ENCODE results near the gene PURB.
"Not testable (repeated sequence)": the region's sequence is repeated elsewhere in the genome, so short reads cannot be mapped to it uniquely, and the experiment has no call there.

PURB gene

DNA sequence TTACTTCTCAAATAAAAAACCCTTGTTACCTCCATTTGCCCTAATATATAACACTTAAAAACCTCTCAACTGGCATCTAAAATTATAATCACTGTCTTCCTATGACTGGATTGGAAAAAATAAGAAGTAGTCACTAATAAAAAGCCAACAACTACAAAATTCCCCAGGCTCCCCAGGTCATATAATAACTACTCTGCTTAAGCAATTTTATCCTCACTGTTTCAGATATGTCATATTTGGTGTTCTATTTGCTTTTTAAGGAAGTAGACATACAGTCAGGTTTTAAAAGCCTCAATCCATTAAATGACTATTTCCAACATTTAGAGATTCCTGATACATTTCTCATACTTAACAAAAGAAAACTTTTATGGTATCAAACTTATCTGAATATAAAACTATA lies 39.9 kb downstream of the PURB start:
- H3K27ac ChIP-seq (ENCODE audit: insufficient read depth, low read depth, low read length, poor library complexity, severe bottlenecking), result no peak overlapping the region
- no peaks in the 10 kb centered on the region for H3K27me3 ChIP-seq (ENCODE audit: control insufficient read depth, insufficient read depth, low read length, poor library complexity, severe bottlenecking)
- no peaks in the 10 kb centered on the region for H3K9me3 ChIP-seq (ENCODE audit: control insufficient read depth, low read length)
- no peak overlapping the region for H3K4me3 ChIP-seq (ENCODE audit: insufficient read depth, low read depth, low read length)
- peaks cover 12% of the 10 kb centered on the region for H3K36me3 ChIP-seq (ENCODE audit: control insufficient read depth, insufficient read depth, low read length)
- H3K4me1 ChIP-seq (ENCODE audit: control insufficient read depth, insufficient read depth, low read length), result peaks cover 7% of the 10 kb centered on the region

- not testable (repeated sequence) for H3K27ac ChIP-seq (ENCODE audit: insufficient read depth, low read depth, low read length, poor library complexity, severe bottlenecking); H3K4me1 ChIP-seq (ENCODE audit: control insufficient read depth, insufficient read depth, low read length); H3K27me3 ChIP-seq (ENCODE audit: control insufficient read depth, insufficient read depth, low read length, poor library complexity, severe bottlenecking); H3K9me3 ChIP-seq (ENCODE audit: control insufficient read depth, low read length); H3K4me3 ChIP-seq (ENCODE audit: insufficient read depth, low read depth, low read length)
- peaks cover 24% of the 10 kb centered on the region for H3K36me3 ChIP-seq (ENCODE audit: control insufficient read depth, insufficient read depth, low read length)
- 97 to 98% methylated on average over 5 of the region's 5 CpGs for WGBS, 2 experiments
Measured at GRCh38 chr7:44843440-44843839, 41.9 kb downstream of the PURB start.

DNA sequence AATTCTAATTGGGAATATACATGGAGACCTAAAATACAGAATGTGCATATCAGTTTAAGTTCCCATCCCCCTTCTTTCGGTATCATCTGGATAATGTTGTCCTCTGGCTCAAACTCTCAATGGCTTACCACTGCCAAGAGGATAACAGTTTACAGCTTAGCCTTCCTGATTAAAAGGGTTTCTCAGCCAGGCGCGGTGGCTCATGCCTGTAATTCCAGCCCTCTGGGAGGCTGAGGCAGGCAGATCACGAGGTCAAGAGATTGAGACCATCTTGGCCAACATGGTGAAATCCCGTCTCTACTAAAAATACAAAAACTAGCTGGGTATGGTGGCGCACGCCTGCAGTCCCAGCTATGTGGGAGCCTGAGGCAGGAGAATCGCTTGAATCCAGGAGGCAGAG lies 42.7 kb downstream of the PURB start:
- 94 to 95% methylated on average over 8 of the region's 8 CpGs for WGBS, 2 experiments
- H3K4me1 ChIP-seq (ENCODE audit: control insufficient read depth, insufficient read depth, low read length); H3K27me3 ChIP-seq (ENCODE audit: control insufficient read depth, insufficient read depth, low read length, poor library complexity, severe bottlenecking); H3K9me3 ChIP-seq (ENCODE audit: control insufficient read depth, low read length); H3K4me3 ChIP-seq (ENCODE audit: insufficient read depth, low read depth, low read length); H3K27ac ChIP-seq (ENCODE audit: insufficient read depth, low read depth, low read length, poor library complexity, severe bottlenecking): not testable (repeated sequence)
- peaks cover 26% of the 10 kb centered on the region for H3K36me3 ChIP-seq (ENCODE audit: control insufficient read depth, insufficient read depth, low read length)

- WGBS, 2 experiments, result 90 to 100% methylated on average over 1 to 2 of the region's 2 CpGs
- H3K27ac ChIP-seq (ENCODE audit: insufficient read depth, low read depth, low read length, poor library complexity, severe bottlenecking), result no peak overlapping the region
- H3K4me3 ChIP-seq (ENCODE audit: insufficient read depth, low read depth, low read length), result no peak overlapping the region
- peaks cover 47% of the 10 kb centered on the region for H3K36me3 ChIP-seq (ENCODE audit: control insufficient read depth, insufficient read depth, low read length)
- no peaks in the 10 kb centered on the region for H3K27me3 ChIP-seq (ENCODE audit: control insufficient read depth, insufficient read depth, low read length, poor library complexity, severe bottlenecking)
- no peaks in the 10 kb centered on the region for H3K9me3 ChIP-seq (ENCODE audit: control insufficient read depth, low read length)
- H3K4me1 ChIP-seq (ENCODE audit: control insufficient read depth, insufficient read depth, low read length), result no peaks in the 10 kb centered on the region
Measured at GRCh38 chr7:44838751-44839150, 46.6 kb downstream of the PURB start.

DNA sequence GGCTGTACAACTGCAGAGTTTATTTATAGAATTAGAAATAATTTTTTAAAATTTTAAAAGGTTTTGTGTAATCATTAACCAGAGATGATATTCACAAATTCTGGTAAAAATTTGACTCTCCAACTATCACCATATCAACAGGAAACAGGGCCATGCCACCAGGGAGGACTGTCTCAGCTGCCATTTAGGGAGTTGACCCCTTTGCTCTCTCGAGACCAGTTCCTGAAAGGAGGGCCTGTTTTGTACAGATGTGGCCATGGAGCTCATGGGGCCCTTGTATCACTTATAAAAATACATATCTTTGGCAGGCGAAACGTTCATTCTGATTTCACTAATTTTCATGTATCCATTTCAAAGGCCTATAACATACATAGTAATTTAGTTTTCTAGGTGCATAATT lies 57.8 kb downstream of the PURB start:
- Histone ChIP-seq H3K4me3 (ENCODE audit: insufficient read depth, low read depth, low read length) (no peak overlapping the region), H3K27ac (ENCODE audit: insufficient read depth, low read depth, low read length, poor library complexity, severe bottlenecking) (no peak overlapping the region), H3K27me3 (ENCODE audit: control insufficient read depth, insufficient read depth, low read length, poor library complexity, severe bottlenecking) (no peaks in the 10 kb centered on the region), H3K4me1 (ENCODE audit: control insufficient read depth, insufficient read depth, low read length) (no peaks in the 10 kb centered on the region), H3K36me3 (ENCODE audit: control insufficient read depth, insufficient read depth, low read length) (peaks cover 34% of the 10 kb centered on the region), H3K9me3 (ENCODE audit: control insufficient read depth, low read length) (no peaks in the 10 kb centered on the region)
- WGBS, 2 experiments, result 91 to 98% methylated on average over 1 to 3 of the region's 3 CpGs

Measured in ectodermal cell (in vitro differentiated cells).